NCI-H526 treated with DMSO at 0.1 percent for 48 hours (cell line): ENCODE results near the gene XRCC1.
A peak's percentile ranks its signal among the peaks of the same experiment; 100 is the strongest.
"Not testable (repeated sequence)": the region's sequence is repeated elsewhere in the genome, so short reads cannot be mapped to it uniquely, and the experiment has no call there.

ENCODE experiments used
- DNase-seq: peaks from one replicate; lab custom pipeline; 2025; lab: John Stamatoyannopoulos, UW

XRCC1 gene

GRCh38 chr19:43575156-43575950 lies at the start of gene XRCC1, which contains the start of gene PINLYP:
Gene XRCC1, minus strand, starts transcription at chr19:43575527. Its CDS starts 69 bp downstream, at chr19:43575458.
Gene PINLYP, plus strand, starts transcription at chr19:43575801. Its CDS starts 1,391 bp downstream, at chr19:43577192.
- peak; percentile 99 for DNase-seq

GRCh38 chr19:43624933-43625332 lies 49.6 kb upstream of the XRCC1 start:
- no peak for DNase-seq

GRCh38 chr19:43623889-43624670 lies 48.8 kb upstream of the XRCC1 start:
- no peak for DNase-seq

- no peak for DNase-seq
Measured at GRCh38 chr19:43622956-43623355, 47.6 kb upstream of the XRCC1 start.

- DNase-seq: no peak
Measured at GRCh38 chr19:43622070-43622469, 46.7 kb upstream of the XRCC1 start.

- DNase-seq: no peak
Measured at GRCh38 chr19:43620061-43621001, 45.0 kb upstream of the XRCC1 start.

- DNase-seq: peak; percentile 99
Measured at GRCh38 chr19:43619262-43620060, 44.1 kb upstream of the XRCC1 start, which contains the start of gene ZNF428. Gene ZNF428, minus strand, starts transcription at chr19:43619629. Its CDS starts 5,325 bp downstream, at chr19:43614304.

- DNase-seq: no peak
Measured at GRCh38 chr19:43618921-43619261, 43.6 kb upstream of the XRCC1 start.

- DNase-seq: no peak
Measured at GRCh38 chr19:43616954-43617353, 41.6 kb upstream of the XRCC1 start.

GRCh38 chr19:43616306-43616705 lies 41.0 kb upstream of the XRCC1 start:
- no peak for DNase-seq

- DNase-seq: no peak
Measured at GRCh38 chr19:43612374-43612773, 37.0 kb upstream of the XRCC1 start.

GRCh38 chr19:43611788-43612187 lies 36.5 kb upstream of the XRCC1 start, which contains the start of gene SRRM5:
Gene SRRM5, plus strand, starts transcription at chr19:43612088. Its CDS starts 34 bp downstream, at chr19:43612122.
- DNase-seq: no peak

- no peak for DNase-seq
Measured at GRCh38 chr19:43610493-43610892, 35.2 kb upstream of the XRCC1 start.

- DNase-seq: no peak
Measured at GRCh38 chr19:43609872-43610271, 34.5 kb upstream of the XRCC1 start.

GRCh38 chr19:43607238-43608205 lies 32.2 kb upstream of the XRCC1 start:
- no peak for DNase-seq

GRCh38 chr19:43606569-43607229 lies 31.4 kb upstream of the XRCC1 start:
- DNase-seq: peak; percentile 68

GRCh38 chr19:43605875-43606568 lies 30.7 kb upstream of the XRCC1 start:
- no peak for DNase-seq

GRCh38 chr19:43600326-43600725 lies 25.0 kb upstream of the XRCC1 start:
- DNase-seq: not testable (repeated sequence)
